GM18861 (cell line): Measurements from ENCODE around the gene FOXO6.

Experiments
- ATAC-seq: cut with Tn5 transposase; IDR thresholded peaks from one replicate; pipeline ENCODE4 v1.9.1; 2021; ENCODE audit not compliant: unreplicated experiment

FOXO6 gene

GRCh38 chr1:41423511-41424191 lies 62.4 kb downstream of the FOXO6 start:
- ATAC-seq, result no peak

DNA sequence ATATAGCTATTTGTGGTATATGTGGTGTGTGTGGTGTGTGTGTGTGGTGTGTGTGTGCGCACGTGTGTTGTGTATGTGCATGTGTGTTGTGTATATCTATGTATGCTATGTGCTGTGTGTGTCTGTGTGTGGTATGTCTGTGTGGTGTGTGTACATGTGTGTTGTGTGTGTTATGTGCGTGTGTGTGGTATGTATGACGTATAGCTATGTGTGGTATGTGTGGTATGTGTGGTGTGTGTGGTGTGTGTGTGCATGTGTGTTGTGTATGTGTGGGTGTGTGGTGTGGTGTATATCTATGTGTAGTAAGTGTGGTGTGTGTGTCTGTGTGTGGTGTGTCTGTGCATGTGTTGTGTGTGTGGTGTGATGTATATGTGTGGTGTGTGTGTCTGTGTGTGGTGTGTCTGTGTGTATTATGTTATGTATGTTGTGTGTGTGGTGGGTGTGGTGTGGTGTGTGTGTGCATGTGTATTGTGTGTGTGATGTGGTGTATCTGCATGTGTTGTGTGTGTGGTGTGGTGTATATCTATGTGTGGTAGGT lies 63.4 kb downstream of the FOXO6 start:
- ATAC-seq, result no peak

DNA sequence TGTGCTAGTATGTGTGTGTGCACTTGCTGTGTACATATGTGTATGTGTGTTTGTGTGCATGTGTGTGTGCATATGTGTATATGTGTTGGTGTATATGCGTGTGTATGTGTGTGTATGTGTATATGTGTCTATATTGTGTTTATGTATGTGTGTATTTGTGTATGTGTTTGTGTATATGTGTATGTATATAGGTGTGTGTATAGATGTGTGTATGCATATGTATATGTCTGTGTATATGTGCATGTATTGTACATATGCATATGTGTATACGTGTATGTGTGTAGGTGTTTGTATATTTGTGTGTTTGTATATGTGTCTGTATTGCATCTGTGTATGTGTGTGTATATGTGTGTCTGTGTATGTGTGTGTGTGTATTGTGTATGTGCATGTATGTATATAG lies 64.1 kb downstream of the FOXO6 start:
- no peak for ATAC-seq

DNA sequence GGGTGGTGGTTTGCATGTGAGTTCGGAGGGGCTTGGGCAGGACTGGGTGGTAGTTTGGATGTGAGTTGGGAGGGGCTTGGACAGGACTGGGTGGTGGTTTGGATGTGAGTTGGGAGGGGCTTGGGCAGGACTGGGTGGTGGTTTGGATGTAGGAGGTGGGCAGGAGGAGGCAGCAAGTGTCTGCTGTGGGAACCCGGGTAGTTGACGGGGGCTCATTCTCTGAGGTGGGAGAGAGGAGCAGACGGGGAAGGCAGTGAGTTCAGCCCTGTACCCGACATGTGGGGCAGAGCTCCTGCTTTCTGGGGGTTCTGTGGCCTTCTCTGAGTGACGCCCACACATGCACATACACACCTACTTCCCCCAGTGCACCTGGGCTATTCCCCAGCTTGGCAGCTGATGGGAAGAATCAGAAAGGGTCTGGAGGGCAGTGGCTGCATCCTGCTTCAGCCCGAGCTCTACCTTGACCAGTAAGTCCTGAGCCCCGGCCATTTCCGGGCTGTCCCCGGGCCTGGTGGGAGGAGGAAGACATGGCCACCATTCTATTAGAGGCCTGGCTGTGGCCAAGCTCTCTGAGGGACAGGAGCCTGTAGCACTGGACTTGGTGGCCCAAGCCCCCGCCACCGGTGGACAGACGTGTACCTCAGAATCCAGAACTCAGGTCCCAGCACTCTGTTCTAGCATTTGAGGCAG lies 65.1 kb downstream of the FOXO6 start:
- no peak for ATAC-seq

- no peak for ATAC-seq
Observed at GRCh38 chr1:41427122-41427913, 66.1 kb downstream of the FOXO6 start.

DNA sequence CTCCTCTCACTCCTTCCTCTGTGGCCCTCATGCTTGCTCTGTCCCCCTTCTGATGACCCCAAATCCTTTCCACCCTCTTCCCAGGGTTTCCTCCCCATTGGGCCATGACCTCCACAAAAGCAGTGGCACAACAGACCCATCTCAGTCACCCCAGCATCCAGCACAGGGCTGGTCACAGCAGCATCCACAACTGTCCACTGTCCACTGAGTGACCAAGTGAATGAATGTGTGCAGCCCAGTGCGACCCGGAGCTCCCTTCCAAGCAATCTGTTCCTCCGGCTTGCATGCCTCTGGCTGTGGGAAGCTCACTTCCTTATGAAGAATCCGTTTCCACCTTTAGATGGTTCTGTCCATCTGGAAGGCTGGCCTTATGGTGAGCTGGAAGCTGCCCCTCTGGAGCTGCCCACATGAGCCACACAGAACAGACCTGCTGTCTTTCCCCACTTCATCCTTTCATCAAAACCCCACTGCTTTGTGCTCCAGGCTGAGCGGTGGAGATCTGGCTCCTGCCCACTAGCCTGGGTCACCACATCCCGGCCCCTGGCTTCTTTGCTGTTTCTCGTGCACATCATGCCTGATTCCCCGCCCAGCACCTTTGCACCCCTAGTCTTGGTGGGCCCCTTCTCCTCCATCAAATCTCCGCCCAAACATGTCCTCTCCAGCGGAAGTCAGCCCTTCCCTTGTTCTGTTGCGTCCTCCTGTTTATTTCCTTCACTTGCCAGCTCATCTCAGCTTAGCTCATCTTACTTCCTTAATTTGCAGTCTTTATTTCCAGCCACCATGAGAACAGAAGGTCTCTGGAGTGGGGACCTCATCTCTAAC lies 66.9 kb downstream of the FOXO6 start:
- no peak for ATAC-seq

DNA sequence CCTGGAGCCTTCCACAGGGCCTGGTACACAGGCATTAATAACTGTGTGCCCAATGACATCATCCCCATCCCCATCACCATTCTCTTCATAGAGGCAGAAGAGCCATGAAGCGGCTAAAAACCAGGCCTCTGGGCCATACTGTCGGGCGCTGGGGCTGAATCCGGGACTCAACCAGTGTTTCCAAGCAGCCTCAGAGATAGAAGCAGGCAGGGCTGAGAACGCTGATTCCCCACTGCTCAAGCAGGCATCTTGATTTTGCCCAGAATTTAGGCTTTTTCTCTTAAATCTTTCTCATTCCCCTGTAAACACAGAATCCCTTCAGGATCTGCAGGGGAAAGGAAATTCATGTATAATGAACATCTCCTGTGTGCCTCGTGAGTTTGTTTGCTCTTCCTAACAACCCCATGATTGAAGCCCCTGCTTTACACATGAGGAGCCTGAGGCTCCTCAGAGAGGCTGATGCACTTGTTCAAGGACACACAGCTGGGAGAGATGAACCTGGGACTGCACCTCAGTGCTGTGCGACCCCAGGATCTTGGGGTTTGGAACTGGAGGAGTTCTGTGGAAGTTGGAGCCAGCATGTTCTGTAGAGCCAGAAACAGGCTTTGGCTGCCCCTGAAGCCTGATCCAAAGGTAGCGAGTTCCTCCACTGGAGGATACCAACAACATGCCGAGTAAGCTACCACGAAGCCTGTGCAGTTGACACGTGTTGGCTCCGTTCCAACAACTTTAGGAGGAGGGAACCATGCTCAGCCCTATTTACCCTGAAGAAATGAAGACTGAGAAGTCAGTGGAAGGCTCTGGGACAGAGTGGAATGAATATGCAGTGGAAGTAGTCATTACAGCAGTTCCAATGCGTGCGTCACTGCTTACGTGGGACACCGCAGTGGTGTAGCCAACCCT lies 67.8 kb downstream of the FOXO6 start:
- ATAC-seq, result no peak

DNA sequence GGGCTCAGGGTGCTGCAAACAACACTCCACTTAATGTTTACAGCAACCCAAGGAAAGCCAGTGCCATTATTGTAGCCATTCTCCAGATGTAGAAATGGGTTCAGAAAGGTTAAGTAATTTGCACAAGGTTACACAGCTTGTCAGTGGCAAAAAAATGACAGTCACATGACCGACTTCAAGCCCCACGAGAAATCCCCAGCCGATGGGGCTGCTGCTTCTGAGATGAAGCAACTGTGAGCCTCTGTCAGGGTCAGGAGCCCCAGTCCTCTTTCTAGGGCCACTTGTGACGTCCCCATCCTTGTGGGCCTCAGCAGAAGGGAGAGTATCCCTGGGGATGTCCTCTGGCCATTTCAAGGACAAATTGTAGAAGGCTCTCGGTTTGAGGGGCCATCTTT lies 68.4 kb downstream of the FOXO6 start:
- ATAC-seq, result no peak

GRCh38 chr1:41430069-41430468 lies 68.8 kb downstream of the FOXO6 start:
- no peak for ATAC-seq

DNA sequence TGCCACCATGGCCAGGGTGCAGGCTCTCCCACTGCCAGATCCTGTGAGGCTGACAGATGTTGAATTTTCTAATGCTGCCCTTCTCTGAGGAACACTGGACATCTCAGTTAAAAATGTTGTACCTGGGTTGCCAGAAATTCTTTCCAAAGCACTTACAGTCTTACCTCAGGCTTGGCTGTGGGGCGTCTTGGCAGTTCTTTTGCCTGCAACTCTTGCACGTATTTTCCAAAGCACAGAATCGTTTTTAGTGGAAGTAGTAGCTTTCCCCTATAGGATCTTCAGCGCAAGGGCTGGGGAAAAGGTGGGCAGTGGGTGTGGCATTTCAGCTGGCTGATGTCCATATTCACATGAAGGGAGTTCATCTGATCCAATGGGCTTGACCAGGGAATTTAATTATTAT lies 69.3 kb downstream of the FOXO6 start:
- ATAC-seq, result no peak

- no peak for ATAC-seq
Observed at GRCh38 chr1:41431490-41432350, 70.5 kb downstream of the FOXO6 start.
